Activated naive CD4-positive, alpha-beta T cell treated with anti-CD3 and anti-CD28 coated beads for 36 hours (primary cell): Measurements from ENCODE around the gene ZNF574. TPM values are rescaled to one million over a fixed set of nuclear protein-coding genes. Genes with fewer than 3 reads are reported as not detected.
"Not testable (repeated sequence)": the region's sequence is repeated elsewhere in the genome, so short reads cannot be mapped to it uniquely, and the experiment has no call there.

Experiments used
- CTCF ChIA-PET: fragments of 350-600 bp; sonication (Branson Sonifier 250); formaldehyde crosslinking; loops from one replicate; lab custom pipeline; 2021; ENCODE audit warnings: antibody characterized with exemption; lab: Charles Lee
- DNase-seq: peaks from one replicate; pipeline ENCODE4 v3.0.0-alpha.2; 2020
- H3K27ac Mint-ChIP-seq: one replicate; pipeline ENCODE4 v1.8.0; 2021; ENCODE audit warnings: mild to moderate bottlenecking, mixed read lengths
- H3K27me3 Mint-ChIP-seq: one replicate; pipeline ENCODE4 v1.8.0; 2021; ENCODE audit warnings: low read depth, mixed read lengths
- H3K36me3 Mint-ChIP-seq: one replicate; pipeline ENCODE4 v1.8.0; 2021; ENCODE audit warnings: low read depth, mixed read lengths
- H3K4me1 Mint-ChIP-seq: one replicate; pipeline ENCODE4 v1.8.0; 2021; ENCODE audit warnings: low read depth, mixed read lengths
- H3K4me3 Mint-ChIP-seq: one replicate; pipeline ENCODE4 v1.8.0; 2021; ENCODE audit warnings: mild to moderate bottlenecking, moderate library complexity, mixed read lengths
- H3K9me3 Mint-ChIP-seq: one replicate; pipeline ENCODE4 v1.8.0; 2021; ENCODE audit warnings: mixed read lengths
- intact Hi-C: fragments of 100-400 bp; cut with micrococcal nuclease; formaldehyde crosslinking; loops from one replicate; pipeline ENCODE4 v1.15.1; 2023
- total RNA-seq, 2 experiments: library from RNA; stranded (reverse); gene quantifications; one replicate each; pipeline ENCODE4 v1.2.3, GENCODE V29; 2021

The ZNF574 gene
- total RNA-seq, 2 experiments from 2014 or later, result 8.4 to 8.8 TPM

DNA sequence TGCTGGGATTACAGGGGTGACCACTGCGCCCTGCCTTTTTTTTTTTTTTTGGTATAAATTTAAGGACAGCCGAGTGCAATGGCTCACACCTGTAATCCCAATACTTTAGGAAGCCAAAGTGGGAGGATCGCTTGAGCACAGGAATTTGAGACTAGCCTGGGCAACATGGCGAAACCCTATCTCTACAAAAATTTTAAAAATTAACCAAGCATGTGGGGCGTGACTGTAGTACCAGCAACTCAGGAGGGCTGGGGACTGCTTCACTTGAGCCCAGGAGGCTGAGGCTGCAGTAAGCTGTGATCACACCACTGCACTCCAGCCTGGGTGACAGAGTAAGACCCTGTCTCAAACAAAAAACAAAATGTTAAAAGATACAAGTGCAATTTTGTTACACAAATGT is 21.5 kb downstream of the ZNF574 start:
- CTCF ChIA-PET, result interaction anchor here (0.9 to 1.1 kb wide), 2 partner anchors 10 to 110 kb away, joined by 4 to 6 read pairs; no protein-coding TSS in a partner anchor
- Mint-ChIP-seq H3K4me3 (no peak overlapping the region), H3K27me3 (no peaks in the 10 kb centered on the region), H3K27ac (no peak overlapping the region), H3K4me1 (no peaks in the 10 kb centered on the region), H3K36me3 (peaks cover 29% of the 10 kb centered on the region), H3K9me3 (no peaks in the 10 kb centered on the region)
- no peak for DNase-seq
- intact Hi-C loops, result no loop called here

DNA sequence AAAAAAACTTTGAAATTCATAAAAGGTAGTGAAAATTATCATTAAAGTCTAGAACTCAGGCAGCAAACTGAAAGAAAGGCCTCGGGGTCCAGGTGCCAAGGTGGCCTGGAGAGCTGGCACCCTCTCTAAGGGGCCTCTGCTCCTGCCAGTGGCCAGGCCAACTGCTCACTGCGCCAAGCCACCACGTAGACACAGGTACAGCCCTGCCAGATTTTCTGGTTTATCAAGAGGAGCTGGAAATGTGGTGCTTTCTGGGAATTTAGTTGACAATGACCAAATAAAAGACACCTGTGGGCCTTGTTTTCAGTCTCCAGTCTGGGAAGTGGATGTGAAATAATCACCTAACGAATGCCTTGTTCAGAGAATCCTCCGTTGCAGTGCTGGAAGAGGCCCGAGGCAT is 22.8 kb downstream of the ZNF574 start:
- no peak for DNase-seq
- no peak overlapping the region for H3K4me3 Mint-ChIP-seq
- no peak overlapping the region for H3K27ac Mint-ChIP-seq
- no peaks in the 10 kb centered on the region for H3K27me3 Mint-ChIP-seq
- intact Hi-C loops, result no loop called here
- H3K36me3 Mint-ChIP-seq, result peaks cover 29% of the 10 kb centered on the region
- no peaks in the 10 kb centered on the region for H3K9me3 Mint-ChIP-seq
- CTCF ChIA-PET, result interaction anchor here (1.5 kb wide), 1 partner anchor 10 kb away, joined by 7 read pairs; no protein-coding TSS in a partner anchor
- no peaks in the 10 kb centered on the region for H3K4me1 Mint-ChIP-seq

DNA sequence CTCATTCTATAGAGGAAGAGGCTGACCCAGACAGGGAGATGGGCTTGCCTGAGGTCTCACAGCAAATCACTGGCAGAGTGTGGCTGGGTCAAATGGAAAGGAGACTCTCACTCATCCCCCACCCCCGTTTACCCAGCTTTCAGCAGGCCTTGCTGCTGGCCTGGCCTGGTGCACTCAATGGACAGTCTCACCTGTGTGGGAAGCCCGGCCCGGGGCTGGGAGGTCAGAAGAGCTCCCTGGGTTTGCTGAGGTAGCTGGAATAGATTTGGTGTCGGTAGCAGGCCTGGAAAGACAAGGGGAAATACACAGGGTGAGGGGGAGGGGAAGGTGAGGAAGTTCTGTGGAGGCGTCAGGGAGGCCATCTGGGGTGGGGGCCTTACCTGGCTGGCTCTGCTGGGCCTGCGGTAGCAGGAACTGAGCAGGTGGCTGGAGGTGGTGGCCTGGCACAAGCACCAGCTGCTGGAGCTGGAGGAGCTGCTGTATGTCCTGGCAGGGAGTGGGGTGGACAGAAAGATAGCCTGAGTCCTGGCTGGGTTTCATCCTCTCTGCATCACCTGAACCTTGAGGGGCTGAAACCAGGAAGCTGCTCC is 23.5 kb downstream of the ZNF574 start:
- H3K27me3 Mint-ChIP-seq, result no peaks in the 10 kb centered on the region
- no peaks in the 10 kb centered on the region for H3K4me1 Mint-ChIP-seq
- no peak overlapping the region for H3K27ac Mint-ChIP-seq
- DNase-seq, result no peak
- CTCF ChIA-PET, result interaction anchor here (1.5 kb wide), 1 partner anchor 9 kb away, joined by 7 read pairs; no protein-coding TSS in a partner anchor
- intact Hi-C loops, result no loop called here
- H3K9me3 Mint-ChIP-seq, result no peaks in the 10 kb centered on the region
- peaks cover 22% of the 10 kb centered on the region for H3K36me3 Mint-ChIP-seq
- no peak overlapping the region for H3K4me3 Mint-ChIP-seq

DNA sequence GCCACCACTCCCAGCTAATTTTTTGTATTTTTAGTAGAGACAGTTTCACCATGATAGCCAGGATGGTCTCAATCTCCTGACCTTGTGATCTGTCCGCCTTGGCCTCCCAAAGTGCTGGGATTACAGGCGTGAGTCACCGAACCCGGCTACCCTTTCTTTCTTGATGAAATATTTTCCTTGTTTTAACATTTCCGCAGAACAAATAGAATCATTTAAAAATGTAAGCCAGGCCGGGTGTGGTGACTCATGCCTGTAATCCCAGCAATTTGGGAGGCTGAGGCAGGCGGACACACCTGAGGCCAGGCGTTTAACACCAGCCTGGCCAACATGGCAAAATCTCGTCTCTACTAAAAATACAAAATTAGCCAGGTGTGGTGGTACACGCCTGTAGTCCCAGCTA is 24.3 kb downstream of the ZNF574 start:
- peaks cover 21% of the 10 kb centered on the region for H3K36me3 Mint-ChIP-seq
- H3K4me3 Mint-ChIP-seq, result not testable (repeated sequence)

DNA sequence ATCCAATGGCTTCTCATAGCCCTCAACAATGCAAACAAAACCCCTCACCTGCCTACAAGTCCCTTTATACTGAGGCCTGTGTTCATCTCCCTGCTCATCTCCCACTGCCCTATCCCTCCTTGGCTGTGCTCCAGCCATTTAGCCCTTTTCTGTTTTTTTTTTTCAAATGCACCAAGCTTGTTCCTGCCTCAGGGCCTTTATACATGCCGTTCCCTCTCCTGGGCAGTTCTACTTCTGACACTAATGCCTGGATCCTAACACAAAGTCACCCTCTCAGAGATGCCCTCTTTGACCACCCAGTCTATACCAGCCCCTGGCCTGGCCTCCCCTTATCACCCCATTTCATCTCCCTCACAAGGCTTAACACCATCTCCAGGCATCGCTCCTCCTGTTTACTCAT is 26.9 kb downstream of the ZNF574 start:
- H3K27ac Mint-ChIP-seq, result no peak overlapping the region
- no peaks in the 10 kb centered on the region for H3K9me3 Mint-ChIP-seq
- H3K36me3 Mint-ChIP-seq, result peaks cover 19% of the 10 kb centered on the region

More for the DNA sequence above, 24.3 kb downstream of the ZNF574 start:
- H3K9me3 Mint-ChIP-seq, intact Hi-C loops, H3K4me1 Mint-ChIP-seq, DNase-seq, H3K27ac Mint-ChIP-seq, H3K27me3 Mint-ChIP-seq: not testable (repeated sequence)
- CTCF ChIA-PET, result interaction anchor here (1.2 kb wide), 1 partner anchor 76 kb away, joined by 3 read pairs; no protein-coding TSS in a partner anchor

DNA sequence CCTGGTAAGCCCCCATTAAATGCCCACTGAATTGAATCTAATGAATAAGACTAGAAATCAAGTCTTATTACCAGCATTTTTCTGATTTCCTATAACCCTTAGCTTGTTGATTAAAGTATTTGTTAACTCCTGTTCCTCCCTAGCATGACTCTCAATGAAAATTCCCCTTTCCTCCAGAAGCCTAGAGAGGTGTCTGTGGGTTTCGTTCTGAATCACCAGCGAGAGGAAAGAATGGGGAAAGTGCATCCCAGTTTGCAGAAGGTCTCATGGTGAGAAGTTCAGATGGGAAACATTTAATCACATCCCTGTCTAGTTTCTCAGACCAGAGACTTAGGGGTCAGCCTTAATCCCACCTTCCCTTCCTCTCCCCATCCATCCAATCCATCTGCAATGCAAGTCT is 29.4 kb downstream of the ZNF574 start:
- DNase-seq, result peak; percentile 28
- no peaks in the 10 kb centered on the region for H3K9me3 Mint-ChIP-seq
- no peaks in the 10 kb centered on the region for H3K27me3 Mint-ChIP-seq
- H3K27ac Mint-ChIP-seq, result peak overlapping the region; percentile 53
- CTCF ChIA-PET, result interaction anchor here (0.5 to 2.4 kb wide), 4 partner anchors 9 to 80 kb away, joined by 3 to 7 read pairs (median 4); no protein-coding TSS in a partner anchor
- H3K4me1 Mint-ChIP-seq, result peaks cover 30% of the 10 kb centered on the region
- H3K36me3 Mint-ChIP-seq, result peaks cover 11% of the 10 kb centered on the region
- intact Hi-C loops, result loop anchor here (5.0 kb wide), 2 partner anchors 297 to 317 kb away; no protein-coding TSS in a partner anchor
- no peak overlapping the region for H3K4me3 Mint-ChIP-seq

More for the DNA sequence above, 26.9 kb downstream of the ZNF574 start:
- H3K4me3 Mint-ChIP-seq, result no peak overlapping the region
- no peaks in the 10 kb centered on the region for H3K27me3 Mint-ChIP-seq
- H3K4me1 Mint-ChIP-seq, result peaks cover 20% of the 10 kb centered on the region
- no peak for DNase-seq
- intact Hi-C loops, result no loop called here
- CTCF ChIA-PET, result interaction anchor here (1.1 to 1.2 kb wide), 2 partner anchors 10 to 29 kb away, joined by 3 read pairs; partner anchors contain the start of gene POU2F2

DNA sequence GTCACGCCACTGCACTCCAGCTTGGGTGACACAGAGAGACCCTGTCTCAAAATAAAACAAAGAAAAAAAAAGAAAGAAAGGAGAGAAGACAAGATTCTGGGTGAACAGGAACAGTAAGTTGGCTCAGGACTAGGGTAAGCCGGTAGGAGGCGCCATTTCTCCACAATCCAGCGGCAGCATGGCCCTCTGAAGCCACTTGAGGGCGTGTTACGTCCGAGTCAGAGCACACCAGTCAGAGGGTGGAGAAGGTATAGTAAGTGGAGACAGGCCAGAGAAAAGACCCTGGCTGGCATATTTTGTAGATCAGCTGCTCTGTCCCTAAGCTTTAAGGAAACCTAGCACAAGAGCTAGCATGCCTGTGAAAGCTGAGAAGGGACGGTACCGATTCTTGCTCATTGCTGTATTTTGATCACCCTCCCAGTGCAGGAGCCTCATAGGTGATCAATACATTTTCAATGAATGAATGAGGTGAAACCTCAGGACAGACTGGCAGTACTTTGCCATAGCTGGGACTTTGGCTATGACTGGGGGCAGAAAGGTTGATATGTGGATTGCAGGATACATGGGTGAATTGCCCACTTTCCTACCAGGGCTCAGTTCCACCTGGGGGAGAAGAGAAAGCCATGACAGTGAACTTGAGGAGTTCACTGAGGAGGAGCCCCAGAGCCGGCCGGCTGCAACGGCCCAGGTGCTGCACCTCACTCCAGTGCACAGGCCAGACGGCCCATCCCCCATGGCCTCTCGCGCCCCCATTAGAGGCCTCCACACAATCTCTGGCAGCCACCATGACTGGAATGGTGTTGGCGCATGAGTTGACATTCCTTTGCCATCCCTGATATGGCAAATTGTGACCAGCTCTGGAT is 32.8 kb downstream of the ZNF574 start:
- CTCF ChIA-PET, result interaction anchor here (0.6 to 5.3 kb wide), 37 partner anchors 10 to 332 kb away, joined by 3 to 86 read pairs (median 4); partner anchors contain the start of genes GSK3A and POU2F2

DNA sequence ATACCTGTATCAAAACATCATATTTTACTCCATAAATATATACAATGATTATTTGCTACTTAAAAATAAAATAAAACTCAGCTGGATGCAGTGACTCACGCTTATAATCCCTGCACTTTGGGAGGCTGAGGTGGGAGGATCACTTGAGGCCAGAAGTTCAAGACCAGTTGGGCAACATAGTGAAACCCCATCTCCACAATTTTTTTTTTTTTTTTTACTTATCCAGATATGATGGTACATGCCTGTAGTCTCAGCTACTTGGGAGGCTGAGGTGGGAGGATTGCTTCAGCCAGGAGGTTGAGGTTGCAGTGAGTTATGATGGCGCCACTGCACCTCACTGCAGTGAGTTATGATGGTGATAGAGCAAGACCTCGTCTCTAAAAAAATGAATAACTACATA is 33.9 kb downstream of the ZNF574 start:
- peaks cover 27% of the 10 kb centered on the region for H3K36me3 Mint-ChIP-seq
- CTCF ChIA-PET, result interaction anchor here (0.6 to 5.3 kb wide), 13 partner anchors 10 to 323 kb away, joined by 3 to 86 read pairs (median 8); partner anchors contain the start of gene POU2F2
- no peak overlapping the region for H3K4me3 Mint-ChIP-seq
- H3K9me3 Mint-ChIP-seq, result no peaks in the 10 kb centered on the region
- H3K27ac Mint-ChIP-seq, result no peak overlapping the region
- H3K4me1 Mint-ChIP-seq, result peaks cover 61% of the 10 kb centered on the region
- DNase-seq, result no peak
- intact Hi-C loops, result loop anchor here (2.0 to 5.0 kb wide), 3 partner anchors 292 to 331 kb away; no protein-coding TSS in a partner anchor
- H3K27me3 Mint-ChIP-seq, result no peaks in the 10 kb centered on the region

More for the DNA sequence above, 32.8 kb downstream of the ZNF574 start:
- Mint-ChIP-seq H3K4me3 (no peak overlapping the region), H3K4me1 (peaks cover 55% of the 10 kb centered on the region), H3K9me3 (no peaks in the 10 kb centered on the region), H3K27me3 (no peaks in the 10 kb centered on the region), H3K36me3 (peaks cover 27% of the 10 kb centered on the region), H3K27ac (peak overlapping the region; percentile 44)
- intact Hi-C loops, result loop anchor here (1.0 to 5.0 kb wide), 10 partner anchors 14 to 332 kb away; partner anchors contain the start of genes MEGF8 and POU2F2
- DNase-seq, result peak; percentile 97

DNA sequence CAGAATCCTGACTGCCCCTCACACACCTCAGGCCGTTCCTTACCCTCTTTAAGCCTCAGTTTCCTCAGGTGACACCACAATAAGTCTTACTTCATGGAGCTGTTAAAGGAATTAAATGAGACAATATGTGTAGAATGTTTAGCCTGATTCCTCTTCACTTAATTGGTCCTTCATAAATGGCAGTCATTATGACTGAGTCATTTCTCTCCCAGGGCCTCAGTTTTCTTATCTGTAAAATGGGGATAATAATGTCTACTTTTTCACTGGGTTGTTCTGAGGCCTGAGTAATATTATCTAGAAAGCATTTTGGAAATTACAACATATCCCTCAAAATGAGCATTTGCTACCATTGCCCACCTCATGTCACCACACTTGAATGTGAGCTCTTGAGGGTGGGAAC is 34.7 kb downstream of the ZNF574 start:
- H3K4me1 Mint-ChIP-seq, result peaks cover 53% of the 10 kb centered on the region
- peak overlapping the region; percentile 78 for H3K27ac Mint-ChIP-seq
- CTCF ChIA-PET, result interaction anchor here (0.8 to 5.3 kb wide), 6 partner anchors 15 to 331 kb away, joined by 3 to 86 read pairs (median 22); partner anchors contain the start of gene POU2F2
- no peak overlapping the region for H3K4me3 Mint-ChIP-seq
- intact Hi-C loops, result no loop called here
- no peaks in the 10 kb centered on the region for H3K27me3 Mint-ChIP-seq
- no peak for DNase-seq
- H3K36me3 Mint-ChIP-seq, result peaks cover 28% of the 10 kb centered on the region
- H3K9me3 Mint-ChIP-seq, result no peaks in the 10 kb centered on the region

DNA sequence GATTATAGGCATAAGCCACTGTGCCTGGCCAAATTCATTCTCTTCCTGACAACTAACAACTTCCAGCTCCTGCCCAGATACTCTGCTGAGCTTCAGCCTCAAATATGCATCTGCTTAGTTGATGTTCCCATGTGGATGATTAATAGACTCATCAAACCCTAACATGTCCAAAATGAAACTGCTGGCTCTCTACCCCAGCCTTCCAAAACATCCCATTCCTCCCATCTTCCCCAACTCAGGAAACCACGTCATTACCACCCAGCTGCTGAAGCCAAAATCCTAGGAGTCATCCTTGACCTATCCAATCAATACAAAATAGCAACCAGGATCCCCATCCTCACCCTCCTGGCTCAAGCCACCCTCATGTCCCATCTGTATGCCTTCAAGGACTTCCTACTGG is 35.4 kb downstream of the ZNF574 start:
- intact Hi-C loops, result no loop called here
- Mint-ChIP-seq H3K27ac (peak overlapping the region; percentile 78), H3K4me1 (peaks cover 46% of the 10 kb centered on the region), H3K4me3 (no peak overlapping the region), H3K9me3 (no peaks in the 10 kb centered on the region), H3K27me3 (no peaks in the 10 kb centered on the region), H3K36me3 (peaks cover 32% of the 10 kb centered on the region)
- CTCF ChIA-PET, result interaction anchor here (0.8 to 5.3 kb wide), 5 partner anchors 14 to 330 kb away, joined by 5 to 86 read pairs (median 40); partner anchors contain the start of gene POU2F2
- DNase-seq, result no peak

DNA sequence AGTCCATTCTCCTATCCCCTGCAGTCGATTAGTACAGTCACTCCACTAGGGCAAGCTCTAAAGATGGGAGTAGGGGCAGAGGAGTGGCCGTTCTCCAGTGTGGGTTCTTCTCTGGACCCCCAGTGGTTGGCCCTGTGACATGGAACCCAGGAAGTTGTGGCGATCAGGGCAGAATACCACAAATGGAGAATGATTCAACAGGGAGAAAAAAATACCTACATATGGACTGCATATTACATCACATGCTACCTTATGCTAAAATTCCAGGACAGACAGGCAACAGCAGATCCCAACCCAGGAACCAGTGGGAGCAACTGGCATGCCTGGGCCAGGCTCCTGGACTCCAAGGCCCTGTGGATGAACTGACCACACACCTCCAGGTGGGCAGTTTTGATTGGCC is 35.8 kb downstream of the ZNF574 start:
- DNase-seq, result no peak
- Mint-ChIP-seq H3K9me3 (no peaks in the 10 kb centered on the region), H3K27me3 (no peaks in the 10 kb centered on the region), H3K4me1 (peaks cover 44% of the 10 kb centered on the region), H3K4me3 (no peak overlapping the region), H3K27ac (peak overlapping the region; percentile 78), H3K36me3 (peaks cover 36% of the 10 kb centered on the region)
- CTCF ChIA-PET, result interaction anchor here (0.8 to 4.7 kb wide), 5 partner anchors 10 to 112 kb away, joined by 3 to 86 read pairs (median 5); partner anchors contain the start of gene POU2F2
- intact Hi-C loops, result no loop called here
